RWPE1 (cell line): Measurements from ENCODE around the gene LGI4.

Experiments used
- CTCF ChIA-PET: fragments of 350-600 bp; sonication (Branson Sonifier 250); formaldehyde crosslinking; extraction: SDS; loops from one replicate; lab custom pipeline; 2021; lab: Yijun Ruan, JAX
- POLR2A ChIA-PET: fragments of 400-600 bp; formaldehyde crosslinking; extraction: SDS; loops from one replicate; lab custom pipeline; 2020; ENCODE audit warnings: antibody characterized with exemption; ENCODE audit not compliant: low non-redundant PET; lab: Yijun Ruan, JAX
- DNase-seq: peaks from one replicate; pipeline ENCODE4 v3.0.0; 2012; ENCODE audit warnings: low spot score
- H3K27ac ChIP-seq: fragments of 450-650 bp; 2 replicates; pipeline ENCODE4 v1.5.1; 2017
- CTCF ChIP-seq: fragments of 450-650 bp; conservative IDR thresholded peaks from 2 replicates; pipeline ENCODE4 v1.5.1; 2017; ENCODE audit warnings: low read depth, mild to moderate bottlenecking

The LGI4 gene

GRCh38 chr19:35077411-35078223 lies 57.2 kb downstream of the LGI4 start:
- POLR2A ChIA-PET: no interaction called here
- no peak for TF ChIP-seq CTCF
- DNase-seq: no peak
- CTCF ChIA-PET: interaction anchor here (0.7 to 1.1 kb wide), 3 partner anchors 10 to 58 kb away, joined by 3 to 6 read pairs (median 3); partner anchors contain the start of gene LGI4
- no peak overlapping the region for H3K27ac ChIP-seq

- ChIA-PET POLR2A (no interaction called here), CTCF (interaction anchor here (0.7 kb wide), 1 partner anchor 59 kb away, joined by 3 read pairs; the partner anchor contains the start of gene LGI4)
- TF ChIP-seq CTCF: no peak
- H3K27ac ChIP-seq: no peak overlapping the region
- no peak for DNase-seq
Measured at GRCh38 chr19:35076657-35077056, 58.2 kb downstream of the LGI4 start.

- CTCF ChIA-PET: interaction anchor here (0.5 kb wide), 1 partner anchor 32 kb away, joined by 5 read pairs; no protein-coding TSS in a partner anchor
- no peak for TF ChIP-seq CTCF
- H3K27ac ChIP-seq: no peak overlapping the region
- POLR2A ChIA-PET: no interaction called here
- DNase-seq: no peak
Measured at GRCh38 chr19:35076026-35076370, 58.9 kb downstream of the LGI4 start.

GRCh38 chr19:35075202-35076025 lies 59.4 kb downstream of the LGI4 start:
- H3K27ac ChIP-seq: no peak overlapping the region
- ChIA-PET POLR2A (no interaction called here), CTCF (interaction anchor here (0.5 kb wide), 1 partner anchor 31 kb away, joined by 5 read pairs; no protein-coding TSS in a partner anchor)
- TF ChIP-seq CTCF: no peak
- no peak for DNase-seq
